HT-29 (cell line): ENCODE results near the gene NKAIN4. TPM values are rescaled to one million over a fixed set of nuclear protein-coding genes. Genes with fewer than 3 reads are reported as not detected.
A peak's percentile ranks its signal among the peaks of the same experiment; 100 is the strongest.

Experiments
- DNase-seq: peaks from one replicate; pipeline ENCODE4 v3.0.0-alpha.2; 2015; ENCODE audit warnings: low spot score
- total RNA-seq: library from RNA; depleted of rRNA; stranded (reverse); fragments of >200 nt; shearing (Covaris generic); gene quantifications from 2 replicates; pipeline ENCODE4 v1.2.3, GENCODE V29; 2014

The NKAIN4 gene
- total RNA-seq, 1 experiment from 2014 or later = not detected

GRCh38 chr20:63258781-63259180 lies 4.5 kb upstream of the NKAIN4 start:
- DNase-seq = no peak

- no peak for DNase-seq
Observed at GRCh38 chr20:63257629-63258028, 3.4 kb upstream of the NKAIN4 start.

GRCh38 chr20:63256954-63257353 lies 2.7 kb upstream of the NKAIN4 start:
- DNase-seq = no peak

- no peak for DNase-seq
Observed at GRCh38 chr20:63255931-63256704, 1.9 kb upstream of the NKAIN4 start.

GRCh38 chr20:63254606-63255384 lies 532 bp upstream of the NKAIN4 start:
- DNase-seq = no peak

GRCh38 chr20:63253438-63254231 lies 628 bp downstream of the NKAIN4 start:
- no peak for DNase-seq

- no peak for DNase-seq
Observed at GRCh38 chr20:63253065-63253437, 1.2 kb downstream of the NKAIN4 start.

- DNase-seq = no peak
Observed at GRCh38 chr20:63252284-63252711, 2.0 kb downstream of the NKAIN4 start.

- peak; percentile 40 for DNase-seq
Observed at GRCh38 chr20:63251350-63251749, 2.9 kb downstream of the NKAIN4 start.

GRCh38 chr20:63249891-63250290 lies 4.4 kb downstream of the NKAIN4 start:
- no peak for DNase-seq

GRCh38 chr20:63248835-63249591 lies 5.2 kb downstream of the NKAIN4 start:
- DNase-seq = no peak

GRCh38 chr20:63247671-63248228 lies 6.5 kb downstream of the NKAIN4 start:
- no peak for DNase-seq

GRCh38 chr20:63246490-63247288 lies 7.6 kb downstream of the NKAIN4 start:
- no peak for DNase-seq

- no peak for DNase-seq
Observed at GRCh38 chr20:63244468-63244867, 9.8 kb downstream of the NKAIN4 start.

- DNase-seq = no peak
Observed at GRCh38 chr20:63243604-63244247, 10.5 kb downstream of the NKAIN4 start.

- DNase-seq = no peak
Observed at GRCh38 chr20:63242736-63243135, 11.5 kb downstream of the NKAIN4 start.

GRCh38 chr20:63241272-63241671 lies 13.0 kb downstream of the NKAIN4 start:
- DNase-seq = no peak

GRCh38 chr20:63240004-63240403 lies 14.3 kb downstream of the NKAIN4 start:
- DNase-seq = no peak

GRCh38 chr20:63239431-63239830 lies 14.8 kb downstream of the NKAIN4 start:
- no peak for DNase-seq
